Dendritic cell treated with granulocyte-macrophage colony-stimulating factor and Interleukin-4, amounts not matched to agents 40 ng/mL and 50 ng/mL, for 4 days (primary cell): ENCODE data around the gene MSI2.
"Not testable (repeated sequence)": the region's sequence is repeated elsewhere in the genome, so short reads cannot be mapped to it uniquely, and the experiment has no call there.

ENCODE experiments used
- H3K27ac Mint-ChIP-seq: one replicate; pipeline ENCODE4 v1.8.0; 2022; ENCODE audit warnings: mild to moderate bottlenecking, mixed read lengths
- H3K27me3 Mint-ChIP-seq: one replicate; pipeline ENCODE4 v1.8.0; 2022; ENCODE audit warnings: mild to moderate bottlenecking, mixed read lengths
- H3K36me3 Mint-ChIP-seq: one replicate; pipeline ENCODE4 v1.8.0; 2022; ENCODE audit warnings: low read depth, mixed read lengths
- H3K4me1 Mint-ChIP-seq: one replicate; pipeline ENCODE4 v1.8.0; 2022; ENCODE audit warnings: low read depth, mixed read lengths
- H3K4me3 Mint-ChIP-seq: one replicate; pipeline ENCODE4 v1.8.0; 2022; ENCODE audit warnings: mild to moderate bottlenecking, moderate library complexity, mixed read lengths
- H3K9me3 Mint-ChIP-seq: one replicate; pipeline ENCODE4 v1.8.0; 2022; ENCODE audit warnings: mixed read lengths
- intact Hi-C: fragments of 100-400 bp; cut with micrococcal nuclease; formaldehyde crosslinking; loops from one replicate; pipeline ENCODE4 v1.15.0; 2022

The MSI2 gene

GRCh38 chr17:57487573-57487972 is 231.2 kb downstream of the MSI2 start:
- Mint-ChIP-seq H3K9me3 (no peaks in the 10 kb centered on the region), H3K27ac (peak overlapping the region; percentile 6), H3K4me3 (no peak overlapping the region), H3K27me3 (peaks cover 2% of the 10 kb centered on the region), H3K4me1 (peaks cover 32% of the 10 kb centered on the region), H3K36me3 (no peaks in the 10 kb centered on the region)
- intact Hi-C loops: no loop called here

DNA sequence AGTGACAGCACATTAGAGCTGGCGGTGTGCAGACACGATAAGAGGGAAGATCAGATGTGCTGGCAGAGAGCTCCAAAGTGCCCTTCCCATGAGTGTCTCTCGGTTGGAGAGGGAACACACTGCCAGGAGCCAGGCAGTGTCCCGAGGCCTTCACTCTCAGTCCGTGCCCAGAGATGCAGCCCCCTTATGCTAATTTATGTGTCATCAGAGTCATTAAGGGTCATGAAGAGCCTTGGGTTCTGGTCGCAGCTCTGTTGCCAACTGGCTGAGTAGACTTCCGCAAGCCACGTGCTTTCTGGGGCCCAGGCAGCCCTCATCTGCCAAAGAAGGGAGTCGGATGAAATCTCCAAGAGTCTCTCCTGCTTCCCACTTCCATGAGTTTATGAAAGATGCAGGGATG is 232.5 kb downstream of the MSI2 start:
- intact Hi-C loops: no loop called here
- no peak overlapping the region for H3K4me3 Mint-ChIP-seq
- H3K27ac Mint-ChIP-seq: peak overlapping the region; percentile 53
- peaks cover 41% of the 10 kb centered on the region for H3K4me1 Mint-ChIP-seq
- no peaks in the 10 kb centered on the region for H3K9me3 Mint-ChIP-seq
- H3K27me3 Mint-ChIP-seq: peaks cover 2% of the 10 kb centered on the region
- H3K36me3 Mint-ChIP-seq: no peaks in the 10 kb centered on the region

GRCh38 chr17:57489321-57489720 is 233.0 kb downstream of the MSI2 start:
- Mint-ChIP-seq H3K36me3 (no peaks in the 10 kb centered on the region), H3K27me3 (peaks cover 2% of the 10 kb centered on the region), H3K4me3 (no peak overlapping the region), H3K27ac (peak overlapping the region; percentile 53), H3K4me1 (peaks cover 40% of the 10 kb centered on the region), H3K9me3 (no peaks in the 10 kb centered on the region)
- intact Hi-C loops: no loop called here

GRCh38 chr17:57490111-57490845 is 234.0 kb downstream of the MSI2 start:
- intact Hi-C loops: no loop called here
- Mint-ChIP-seq H3K27me3 (peaks cover 2% of the 10 kb centered on the region), H3K36me3 (no peaks in the 10 kb centered on the region), H3K4me3 (no peak overlapping the region), H3K4me1 (peaks cover 34% of the 10 kb centered on the region), H3K27ac (no peak overlapping the region), H3K9me3 (no peaks in the 10 kb centered on the region)

DNA sequence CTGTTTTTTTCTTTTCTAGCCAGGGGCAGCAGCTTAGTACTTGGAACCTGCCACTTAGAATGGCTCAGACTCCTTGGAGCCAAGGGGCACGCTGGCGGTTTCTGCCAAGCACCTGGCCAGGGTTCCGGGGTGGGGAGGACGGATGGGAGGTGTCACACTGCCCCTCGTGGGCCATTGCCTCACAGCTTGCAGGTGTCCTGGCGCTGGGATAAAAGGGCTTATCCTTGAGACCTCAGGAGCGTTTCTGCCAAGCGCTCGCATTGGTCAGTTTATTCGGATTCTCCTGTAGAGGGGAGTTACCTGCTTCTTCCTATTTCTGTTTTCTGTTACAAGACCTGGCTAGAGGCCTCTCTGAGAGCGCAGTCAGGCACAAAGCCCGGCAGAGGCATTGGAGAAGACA is 234.6 kb downstream of the MSI2 start:
- peaks cover 2% of the 10 kb centered on the region for H3K27me3 Mint-ChIP-seq
- peaks cover 28% of the 10 kb centered on the region for H3K4me1 Mint-ChIP-seq
- no peak overlapping the region for H3K27ac Mint-ChIP-seq
- intact Hi-C loops: no loop called here
- no peak overlapping the region for H3K4me3 Mint-ChIP-seq
- no peaks in the 10 kb centered on the region for H3K9me3 Mint-ChIP-seq
- no peaks in the 10 kb centered on the region for H3K36me3 Mint-ChIP-seq

DNA sequence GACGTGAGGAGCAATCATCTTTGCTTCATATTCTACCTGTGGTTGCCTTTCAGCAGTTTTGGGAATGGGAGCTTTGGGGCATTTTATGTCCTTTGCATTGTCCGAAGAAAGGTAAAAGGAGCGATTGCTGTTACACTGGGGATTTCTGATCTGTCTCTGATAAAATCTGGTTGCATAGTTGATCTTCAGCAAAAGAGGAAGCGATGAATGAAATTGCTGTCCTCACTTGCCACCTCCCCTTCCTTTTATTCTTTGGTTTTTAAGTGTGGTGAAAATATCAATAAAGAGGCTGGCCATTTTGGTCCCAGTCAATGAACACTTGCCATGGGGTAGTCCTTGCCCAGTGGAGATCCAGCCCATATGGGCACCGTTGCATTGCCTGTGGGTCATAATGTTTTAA is 236.8 kb downstream of the MSI2 start:
- intact Hi-C loops: no loop called here
- Mint-ChIP-seq H3K9me3 (no peaks in the 10 kb centered on the region), H3K4me1 (peaks cover 16% of the 10 kb centered on the region), H3K27ac (no peak overlapping the region), H3K4me3 (no peak overlapping the region), H3K27me3 (peaks cover 2% of the 10 kb centered on the region), H3K36me3 (no peaks in the 10 kb centered on the region)

DNA sequence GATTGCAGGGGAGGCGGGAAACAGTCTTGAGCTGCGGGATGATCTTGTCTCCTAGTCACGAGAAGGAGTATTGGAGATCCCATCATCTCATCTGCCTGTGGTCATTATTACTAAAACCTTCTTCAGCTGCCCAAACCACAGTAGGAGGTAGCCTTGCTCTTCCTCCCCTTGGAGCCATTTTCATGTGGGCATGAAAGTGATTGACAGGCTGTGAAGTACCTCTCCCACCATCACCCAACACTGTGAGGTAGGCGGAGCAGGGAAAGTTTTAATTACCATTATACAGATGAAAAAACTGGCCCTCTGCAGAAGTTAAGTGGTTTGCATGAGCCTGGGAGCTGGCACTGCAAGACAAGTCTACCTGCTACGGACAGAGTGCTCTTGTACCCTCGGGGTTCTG is 237.3 kb downstream of the MSI2 start:
- Mint-ChIP-seq H3K27ac (no peak overlapping the region), H3K4me3 (no peak overlapping the region), H3K36me3 (no peaks in the 10 kb centered on the region), H3K4me1 (peaks cover 16% of the 10 kb centered on the region), H3K9me3 (no peaks in the 10 kb centered on the region), H3K27me3 (peaks cover 2% of the 10 kb centered on the region)
- intact Hi-C loops: no loop called here

DNA sequence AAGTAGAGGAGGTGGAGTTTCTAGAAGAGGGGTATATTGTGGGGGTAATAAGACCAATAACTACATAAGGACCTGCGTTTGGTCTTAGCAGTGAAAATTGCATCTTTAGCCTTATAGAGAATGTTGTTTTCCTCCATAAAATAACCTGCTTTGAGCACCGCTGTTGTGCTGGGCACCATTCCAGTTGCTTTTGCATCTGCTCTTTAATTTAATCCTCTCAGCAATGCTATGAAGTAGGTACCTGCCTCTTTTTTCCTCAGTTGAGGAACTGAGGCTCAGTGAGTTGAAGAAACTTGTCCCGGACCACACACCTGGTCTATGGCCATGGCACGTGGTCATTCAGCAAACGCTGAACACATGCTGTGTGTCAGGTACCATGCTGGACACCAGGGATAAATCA is 238.1 kb downstream of the MSI2 start:
- Mint-ChIP-seq H3K9me3 (no peaks in the 10 kb centered on the region), H3K4me1 (peaks cover 16% of the 10 kb centered on the region), H3K27ac (no peak overlapping the region), H3K4me3 (no peak overlapping the region), H3K27me3 (no peaks in the 10 kb centered on the region), H3K36me3 (no peaks in the 10 kb centered on the region)
- intact Hi-C loops: no loop called here

DNA sequence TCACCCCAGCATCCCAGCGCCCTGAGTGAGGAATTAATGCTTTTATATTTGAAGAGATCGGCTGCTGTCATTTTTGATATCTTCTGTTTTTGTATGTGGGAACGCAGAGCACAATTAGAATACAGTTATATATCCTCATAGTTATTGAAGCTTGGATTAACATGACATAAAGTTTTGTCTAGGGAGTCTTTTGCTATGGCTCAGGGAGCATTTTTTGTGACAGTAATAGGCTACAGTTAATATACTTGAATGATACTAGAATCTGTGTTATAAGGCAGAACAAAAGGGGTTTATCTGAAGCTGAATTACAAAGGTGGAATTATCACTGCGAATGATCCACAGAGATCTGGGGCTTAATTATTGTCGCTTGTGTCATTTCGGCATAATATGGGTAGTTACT is 239.4 kb downstream of the MSI2 start:
- Mint-ChIP-seq H3K27ac (no peak overlapping the region), H3K4me3 (no peak overlapping the region), H3K27me3 (no peaks in the 10 kb centered on the region), H3K9me3 (no peaks in the 10 kb centered on the region), H3K4me1 (peaks cover 16% of the 10 kb centered on the region), H3K36me3 (no peaks in the 10 kb centered on the region)
- intact Hi-C loops: no loop called here

DNA sequence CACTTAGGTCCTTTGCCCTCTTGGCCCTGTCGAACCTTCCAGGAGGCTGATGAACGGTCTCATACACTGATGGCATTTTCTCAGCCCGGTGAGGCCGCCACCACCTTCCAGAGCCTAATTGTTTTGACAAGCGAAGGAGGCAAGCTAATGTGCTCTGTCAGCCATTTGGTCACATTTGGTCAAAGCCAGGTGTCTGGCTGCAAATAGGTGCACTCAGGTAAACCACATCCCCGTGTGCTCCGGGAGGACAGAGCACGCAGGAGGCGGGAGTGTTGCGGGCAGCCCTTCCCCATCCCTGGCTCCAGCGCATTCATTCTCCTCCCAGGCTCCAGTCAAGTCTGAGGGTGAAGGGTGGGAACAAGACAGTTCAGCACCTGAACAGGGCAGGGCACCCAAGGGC is 240.1 kb downstream of the MSI2 start:
- Mint-ChIP-seq H3K36me3 (no peaks in the 10 kb centered on the region), H3K4me1 (peaks cover 16% of the 10 kb centered on the region), H3K27ac (no peak overlapping the region), H3K4me3 (no peak overlapping the region), H3K9me3 (no peaks in the 10 kb centered on the region), H3K27me3 (no peaks in the 10 kb centered on the region)
- intact Hi-C loops: no loop called here

DNA sequence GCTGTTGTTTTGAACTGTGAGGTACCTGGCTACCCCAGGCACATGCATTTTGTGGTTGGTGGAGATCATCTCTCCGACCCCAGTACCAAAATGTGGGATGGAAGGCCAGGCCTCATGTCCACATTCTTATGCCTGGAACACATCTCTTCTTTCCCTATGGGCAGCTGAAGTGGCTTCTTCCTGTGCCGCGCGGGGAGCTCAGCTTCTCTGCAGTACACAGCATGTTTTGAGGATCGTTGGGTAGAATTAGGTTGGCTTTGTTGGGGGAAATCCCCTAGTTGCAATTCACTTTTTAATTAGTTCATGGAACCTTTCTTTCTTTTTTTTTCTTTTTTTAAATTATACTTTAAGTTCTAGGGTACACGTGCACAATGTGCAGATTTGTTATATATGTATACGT is 242.1 kb downstream of the MSI2 start:
- no peaks in the 10 kb centered on the region for H3K27me3 Mint-ChIP-seq
- H3K9me3 Mint-ChIP-seq: no peaks in the 10 kb centered on the region
- H3K4me1 Mint-ChIP-seq: peaks cover 9% of the 10 kb centered on the region
- no peak overlapping the region for H3K4me3 Mint-ChIP-seq
- no peaks in the 10 kb centered on the region for H3K36me3 Mint-ChIP-seq
- no peak overlapping the region for H3K27ac Mint-ChIP-seq
- intact Hi-C loops: no loop called here

- intact Hi-C loops: not testable (repeated sequence)
Observed at GRCh38 chr17:57499221-57499620, 242.9 kb downstream of the MSI2 start.

DNA sequence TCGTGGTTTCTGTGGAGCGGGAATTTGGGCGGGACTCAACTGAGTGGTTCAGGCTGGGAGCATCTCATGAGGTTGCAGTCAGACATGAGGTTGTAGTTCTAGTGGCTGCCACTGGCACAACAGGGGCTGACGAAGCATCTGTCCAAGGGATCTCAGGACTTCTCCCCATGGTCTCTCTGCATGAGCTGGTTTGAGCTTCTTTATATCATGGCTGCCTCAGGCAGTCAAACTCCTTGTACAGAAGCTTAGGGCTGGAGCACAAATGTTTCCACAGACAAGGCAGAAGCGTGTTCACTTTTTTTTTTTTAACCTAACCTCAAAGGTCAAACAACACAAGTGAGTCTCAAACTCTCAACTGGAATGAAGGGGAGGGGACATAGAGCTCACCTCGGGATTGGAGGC is 243.3 kb downstream of the MSI2 start:
- intact Hi-C loops: no loop called here
- Mint-ChIP-seq H3K4me3 (no peak overlapping the region), H3K27me3 (no peaks in the 10 kb centered on the region), H3K9me3 (no peaks in the 10 kb centered on the region), H3K4me1 (peaks cover 7% of the 10 kb centered on the region), H3K27ac (no peak overlapping the region), H3K36me3 (no peaks in the 10 kb centered on the region)

More at GRCh38 chr17:57499221-57499620, 242.9 kb downstream of the MSI2 start:
- not testable (repeated sequence) for H3K36me3 Mint-ChIP-seq, H3K9me3 Mint-ChIP-seq, H3K27ac Mint-ChIP-seq, H3K4me3 Mint-ChIP-seq, H3K27me3 Mint-ChIP-seq, H3K4me1 Mint-ChIP-seq

DNA sequence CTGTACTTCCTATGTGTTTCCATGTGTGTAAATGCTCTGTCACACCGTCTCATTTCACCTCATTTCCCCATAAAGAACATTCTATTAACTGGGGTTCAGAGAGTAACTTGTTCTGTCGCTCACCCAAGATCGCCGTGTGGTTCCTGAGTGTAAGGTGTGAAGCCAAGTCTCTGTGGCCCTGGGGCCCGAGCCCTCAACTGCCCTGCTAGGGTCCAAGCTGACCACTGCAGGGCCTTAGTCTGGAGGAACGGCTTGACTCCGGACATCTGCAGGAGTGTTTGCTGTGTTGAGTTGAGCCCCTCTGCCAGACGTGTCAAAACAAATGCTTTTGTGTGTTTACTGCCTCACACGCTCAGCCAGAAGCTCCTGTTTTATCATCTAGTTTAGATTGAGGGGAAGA is 244.7 kb downstream of the MSI2 start:
- H3K27me3 Mint-ChIP-seq: no peaks in the 10 kb centered on the region
- no peak overlapping the region for H3K4me3 Mint-ChIP-seq
- no peaks in the 10 kb centered on the region for H3K36me3 Mint-ChIP-seq
- intact Hi-C loops: no loop called here
- peaks cover 7% of the 10 kb centered on the region for H3K4me1 Mint-ChIP-seq
- H3K9me3 Mint-ChIP-seq: no peaks in the 10 kb centered on the region
- no peak overlapping the region for H3K27ac Mint-ChIP-seq

DNA sequence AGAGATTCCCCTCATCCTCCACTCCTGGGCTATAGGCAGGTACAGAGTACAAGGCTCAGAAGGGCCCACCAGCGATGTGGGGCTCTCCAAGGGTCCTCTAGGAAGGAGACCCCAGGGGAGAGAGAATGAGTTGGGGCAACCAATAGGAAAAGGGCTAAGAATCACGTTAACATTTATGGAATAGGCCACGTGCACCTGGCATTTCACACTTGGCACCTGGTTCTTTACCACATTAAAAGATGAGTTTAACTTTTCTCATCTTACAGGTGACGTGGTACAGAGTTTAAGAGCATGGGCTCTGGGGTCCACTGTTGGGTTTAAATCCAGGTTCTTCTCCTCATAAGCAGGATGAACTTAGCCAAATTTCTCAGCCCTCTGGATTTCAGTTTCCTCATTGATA is 245.7 kb downstream of the MSI2 start:
- intact Hi-C loops: no loop called here
- H3K9me3 Mint-ChIP-seq: no peaks in the 10 kb centered on the region
- H3K4me1 Mint-ChIP-seq: peaks cover 4% of the 10 kb centered on the region
- no peaks in the 10 kb centered on the region for H3K36me3 Mint-ChIP-seq
- H3K27ac Mint-ChIP-seq: no peak overlapping the region
- H3K4me3 Mint-ChIP-seq: no peak overlapping the region
- H3K27me3 Mint-ChIP-seq: no peaks in the 10 kb centered on the region
